Measurements from ENCODE around the gene FNDC1. TPM values are rescaled to one million over a fixed set of nuclear protein-coding genes. Genes with fewer than 3 reads are reported as not detected.

FNDC1 gene
- total RNA-seq, 2 donors from 2014 or later: 0.52 TPM; not detected in 1

DNA sequence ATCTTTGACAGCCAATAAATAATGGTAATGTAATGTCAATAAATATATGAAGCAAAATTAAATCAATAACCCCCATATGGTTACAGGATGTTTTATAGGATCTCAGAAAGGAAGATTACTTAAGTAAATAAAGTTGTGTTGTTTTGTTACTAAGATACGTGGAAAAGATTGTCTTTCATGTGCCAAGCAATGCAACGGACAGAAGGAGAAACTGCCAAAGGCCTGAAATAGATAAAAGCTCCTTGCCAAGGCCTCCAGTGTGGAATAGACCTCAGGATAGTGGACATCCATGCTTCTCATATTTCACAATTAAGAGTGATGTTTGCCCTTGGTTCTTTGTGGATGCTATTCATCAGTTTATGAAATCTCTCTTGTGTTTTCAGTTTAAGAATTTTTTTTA lies 16.4 kb upstream of the FNDC1 start:
- intact Hi-C loops (cut with DNase I): no loop called here
- DNase-seq (no peak), ATAC-seq (no peak)
- Histone ChIP-seq H3K27me3 (no peaks in the 10 kb centered on the region), H3K4me3 (no peak overlapping the region), H3K9me3 (peaks cover 0 to 8% (median 2%) of the 10 kb centered on the region in 3 donors), H3K27ac (no peak overlapping the region), H3K36me3 (replicated peaks in 1 of 2; ENCODE audit: insufficient read depth in 1 of 2, low read depth in 2 of 2) (no peaks in the 10 kb centered on the region), H3K4me1 (peaks cover 3% of the 10 kb centered on the region)
- 38 to 59% methylated on average over 2 of the region's 2 CpGs for WGBS, 2 donors
- no peak for TF ChIP-seq CTCF (IDR thresholded peaks at IDR 0.05)
- TF ChIP-seq POLR2A (IDR thresholded peaks at IDR 0.05): no peak

- WGBS, 2 donors: 63 to 68% methylated on average over 2 of the region's 2 CpGs
- TF ChIP-seq POLR2A (IDR thresholded peaks at IDR 0.05) (no peak), CTCF (IDR thresholded peaks at IDR 0.05) (no peak)
- intact Hi-C loops (cut with DNase I): no loop called here
Measured at GRCh38 chr6:159155679-159156078, 13.5 kb upstream of the FNDC1 start.

DNA sequence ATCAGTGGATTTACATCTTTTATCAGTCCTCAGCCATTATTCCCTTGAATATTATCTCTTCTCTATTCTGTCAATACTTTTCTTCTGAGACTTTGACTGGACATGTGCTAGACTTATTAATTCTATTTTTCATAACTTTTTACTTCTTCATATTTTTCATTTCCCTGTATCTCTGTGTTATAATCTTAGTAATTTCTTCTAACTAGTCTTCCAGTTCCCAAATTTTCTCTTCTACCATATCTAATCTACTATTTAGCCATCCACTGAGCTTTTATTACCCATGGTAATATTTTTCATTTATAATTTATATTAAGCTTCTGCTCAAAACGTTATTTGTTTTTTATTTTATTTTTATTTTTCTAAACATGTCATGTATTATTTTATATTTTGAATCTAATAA lies 13.1 kb upstream of the FNDC1 start:
- intact Hi-C loops (cut with DNase I): no loop called here
- 25 to 28% methylated on average over 1 of the region's 1 CpG for WGBS, 2 donors

More at GRCh38 chr6:159155679-159156078, 13.5 kb upstream of the FNDC1 start:
- Histone ChIP-seq H3K27me3 (no peaks in the 10 kb centered on the region), H3K27ac (no peak overlapping the region), H3K9me3 (peaks cover 0 to 8% (median 2%) of the 10 kb centered on the region in 3 donors), H3K36me3 (replicated peaks in 1 of 2; ENCODE audit: insufficient read depth in 1 of 2, low read depth in 2 of 2) (no peaks in the 10 kb centered on the region), H3K4me1 (peaks cover 3% of the 10 kb centered on the region), H3K4me3 (no peak overlapping the region)
- DNase-seq (no peak), ATAC-seq (no peak)

GRCh38 chr6:159157431-159157830 lies 11.8 kb upstream of the FNDC1 start:
- no peak overlapping the region for H3K4me3 ChIP-seq
- TF ChIP-seq POLR2A (IDR thresholded peaks at IDR 0.05) (no peak), CTCF (IDR thresholded peaks at IDR 0.05) (no peak)
- intact Hi-C loops (cut with DNase I): no loop called here
- WGBS, 2 donors: 42 to 45% methylated on average over 2 of the region's 2 CpGs
- DNase-seq (no peak), ATAC-seq (no peak)
- H3K36me3 ChIP-seq (replicated peaks in 1 of 2; ENCODE audit: insufficient read depth in 1 of 2, low read depth in 2 of 2): no peaks in the 10 kb centered on the region
- peaks cover 0 to 8% (median 2%) of the 10 kb centered on the region in 3 donors for H3K9me3 ChIP-seq
- no peaks in the 10 kb centered on the region for H3K27me3 ChIP-seq
- H3K27ac ChIP-seq: no peak overlapping the region
- no peaks in the 10 kb centered on the region for H3K4me1 ChIP-seq

More for the DNA sequence above, 13.1 kb upstream of the FNDC1 start:
- Histone ChIP-seq H3K9me3 (peaks cover 0 to 8% (median 2%) of the 10 kb centered on the region in 3 donors), H3K4me3 (no peak overlapping the region), H3K27me3 (no peaks in the 10 kb centered on the region), H3K27ac (no peak overlapping the region), H3K36me3 (replicated peaks in 1 of 2; ENCODE audit: insufficient read depth in 1 of 2, low read depth in 2 of 2) (no peaks in the 10 kb centered on the region), H3K4me1 (peaks cover under 1% of the 10 kb centered on the region)
- ATAC-seq (no peak), DNase-seq (no peak)
- TF ChIP-seq POLR2A (IDR thresholded peaks at IDR 0.05) (no peak), CTCF (IDR thresholded peaks at IDR 0.05) (no peak)

DNA sequence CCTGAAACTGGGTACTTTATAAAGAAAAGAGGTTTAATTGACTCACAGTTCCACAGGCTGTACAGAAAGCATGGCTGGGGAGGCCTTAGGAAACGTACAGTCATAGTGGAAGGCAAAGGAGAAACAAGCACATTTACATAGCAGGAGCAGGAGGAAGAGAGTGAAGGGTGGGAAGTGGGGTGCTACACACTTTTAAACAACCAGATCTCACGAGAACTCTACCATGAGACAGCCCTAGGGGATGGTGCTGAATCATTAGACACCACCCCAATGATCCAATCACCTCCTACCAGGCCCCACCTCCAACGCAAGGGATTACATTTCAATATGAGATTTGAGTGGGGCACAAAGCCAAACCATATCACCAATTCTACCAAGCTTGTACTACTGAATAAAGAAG lies 7.4 kb upstream of the FNDC1 start:
- Histone ChIP-seq H3K9me3 (peaks cover 0 to 3% (median 0%) of the 10 kb centered on the region in 3 donors), H3K4me3 (no peak overlapping the region), H3K27me3 (no peaks in the 10 kb centered on the region), H3K27ac (no peak overlapping the region), H3K4me1 (no peaks in the 10 kb centered on the region), H3K36me3 (replicated peaks in 1 of 2; ENCODE audit: insufficient read depth in 1 of 2, low read depth in 2 of 2) (no peaks in the 10 kb centered on the region)
- DNase-seq: no peak
- ATAC-seq: no peak
- 75 to 78% methylated on average over 3 of the region's 3 CpGs for whole genome bisulfite sequencing, 2 donors
- intact Hi-C loops (cut with DNase I): no loop called here
- no peak for TF ChIP-seq CTCF (IDR thresholded peaks at IDR 0.05)
- no peak for TF ChIP-seq POLR2A (IDR thresholded peaks at IDR 0.05)
